Motor neuron (in vitro differentiated cells): ENCODE data around the gene ASTN2. TPM values are rescaled to one million over a fixed set of nuclear protein-coding genes. Genes with fewer than 3 reads are reported as not detected.

Experiments
- ATAC-seq, 8 experiments: fragments of 200-7000 bp; cut with Tn5 transposase; replicated peaks in 6 of 8; 2 replicates each; pipeline ENCODE4 v1.8.0; 2021; ENCODE audit warnings: mild to moderate bottlenecking in 8 of 8, moderate library complexity in 8 of 8
- H3K27ac ChIP-seq, 2 donors: fragments of 250-450 bp; sonication (Bioruptor Pico); 2 replicates each; pipeline ENCODE4 v1.9.0; 2021; ENCODE audit warnings: antibody characterized with exemption in 2 of 2, mild to moderate bottlenecking in 2 of 2, moderate library complexity in 1 of 2
- H3K4me1 ChIP-seq, 2 donors: fragments of 250-450 bp; sonication (Bioruptor Pico); replicated peaks in 1 of 2; 2 replicates each; pipeline ENCODE4 v1.6.1; 2021; ENCODE audit warnings: antibody characterized with exemption in 2 of 2, mild to moderate bottlenecking in 2 of 2, moderate library complexity in 1 of 2
- H3K4me3 ChIP-seq, 5 donors: fragments of 250-450 bp; sonication (Bioruptor Pico); 2 replicates each; pipeline ENCODE4 v1.9.0; 2021; ENCODE audit warnings: antibody characterized with exemption in 5 of 5, mild to moderate bottlenecking in 5 of 5, moderate library complexity in 4 of 5
- WGBS, 10 experiments: fragments of 450-650 bp; shearing (Covaris generic); methylation state at CpG; one replicate each; pipeline ENCODE4 v1.0.0; 2022; 5-methylcytosine and 5-hydroxymethylcytosine counted together
- in situ Hi-C, 9 experiments: fragments of 400-800 bp; cut with MboI; loops; one replicate each; pipeline ENCODE4 v1.15.0; 2021; ENCODE audit warnings: low sequenced_read_pairs in 9 of 9, low pct_unique_long_range_greater_than_20kb in 2 of 9; ENCODE audit not compliant: unreplicated experiment in 9 of 9
- total RNA-seq, 8 experiments: library from RNA; unstranded; fragments of 300-600 nt; gene quantifications; 2 replicates each; pipeline versions ENCODE4 v1.2.3 to v1.2.4, GENCODE V29; 2022

Gene ASTN2
- total RNA-seq, 8 experiments from 2014 or later = 13.6 to 54.6 (median 17.9) TPM

DNA sequence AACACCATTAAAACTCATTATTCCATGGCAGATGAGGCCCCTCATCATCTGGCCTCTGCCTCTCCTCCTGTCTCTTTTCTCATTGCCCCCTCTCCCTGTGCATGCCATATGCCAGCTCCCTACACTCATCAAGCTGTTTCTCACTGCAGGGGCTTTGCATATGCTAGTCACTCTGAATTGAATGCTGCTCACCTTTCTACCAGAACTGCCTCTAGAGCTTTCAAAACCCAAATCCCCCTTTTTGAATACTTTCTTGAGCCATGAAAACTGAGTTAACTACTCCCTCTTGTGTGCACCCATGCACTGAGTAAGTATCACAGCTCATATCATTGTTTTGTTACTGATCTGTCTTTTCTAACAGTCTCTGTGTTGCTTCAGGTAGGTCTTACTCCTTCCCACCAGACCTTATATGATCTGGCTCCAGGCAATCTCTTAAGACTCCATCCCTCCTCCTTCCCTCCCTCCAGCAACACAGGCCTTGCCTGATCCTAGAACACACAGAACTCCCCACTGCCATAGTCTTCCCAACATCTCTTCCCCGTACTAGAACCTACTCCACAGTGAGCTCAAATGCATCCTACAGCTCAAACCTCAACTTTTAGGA is 60.5 kb downstream of the ASTN2 start:
- WGBS, 10 experiments = 11 to 92% (median 60%) methylated on average over 1 of the region's 1 CpG; no CpG with 5 or more reads in 5 of the 10 experiments
- peak in 1 of 8 experiments; percentile 12 for ATAC-seq
- no peak overlapping the region for H3K27ac ChIP-seq
- peaks cover 4 to 11% of the 10 kb centered on the region in 2 donors for H3K4me1 ChIP-seq
- H3K4me3 ChIP-seq = no peak overlapping the region
- in situ Hi-C loops = no loop called here

DNA sequence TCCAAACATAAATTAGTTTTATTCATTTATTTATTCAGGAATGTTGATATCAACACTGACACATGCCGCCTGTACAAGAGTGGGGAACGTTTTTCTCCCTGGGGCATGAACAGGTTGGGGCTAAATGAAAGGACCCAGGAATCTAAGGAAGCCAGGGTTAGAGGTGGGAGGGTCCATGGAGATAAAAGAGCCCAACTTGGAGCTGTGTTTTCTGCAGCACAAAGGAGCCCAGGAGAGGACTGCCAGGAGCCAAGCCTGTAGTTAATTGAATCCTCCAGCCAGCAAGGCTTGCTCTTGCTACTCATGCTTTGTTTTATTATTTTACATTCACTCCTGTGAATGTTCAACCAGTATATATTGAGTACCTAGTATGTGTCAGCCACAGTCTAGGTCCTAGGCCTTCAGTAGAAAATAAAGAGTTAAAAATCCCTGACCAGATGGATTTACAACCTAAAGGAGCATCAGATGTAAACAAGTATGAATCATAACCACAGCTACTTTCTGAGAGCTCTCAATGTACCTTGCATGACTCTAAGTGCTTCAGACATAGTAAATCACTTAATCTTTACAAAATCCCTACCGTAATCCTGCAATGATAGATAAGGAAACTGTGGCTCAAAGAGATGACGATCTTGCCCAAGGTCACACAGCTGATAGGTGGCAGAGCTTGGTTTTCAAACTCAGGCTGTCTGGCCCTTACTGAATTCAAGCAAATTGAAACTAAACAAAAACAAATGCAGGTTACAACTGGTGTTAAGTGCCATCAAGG is 69.8 kb downstream of the ASTN2 start:
- in situ Hi-C loops = loop anchor here in 1 of 9 experiments (25.0 kb wide), 1 partner anchor 92 kb away; no protein-coding TSS in a partner anchor
- ATAC-seq = peak in 6 of 8 experiments; percentile 13 to 52 (median 34)
- peaks cover 4 to 22% of the 10 kb centered on the region in 2 donors for H3K4me1 ChIP-seq
- 8 to 80% (median 40%) methylated on average over 1 to 4 of the region's 4 CpGs; no CpG with 5 or more reads in 1 of the 10 experiments for WGBS, 10 experiments
- H3K4me3 ChIP-seq = no peak overlapping the region
- H3K27ac ChIP-seq = no peak overlapping the region

DNA sequence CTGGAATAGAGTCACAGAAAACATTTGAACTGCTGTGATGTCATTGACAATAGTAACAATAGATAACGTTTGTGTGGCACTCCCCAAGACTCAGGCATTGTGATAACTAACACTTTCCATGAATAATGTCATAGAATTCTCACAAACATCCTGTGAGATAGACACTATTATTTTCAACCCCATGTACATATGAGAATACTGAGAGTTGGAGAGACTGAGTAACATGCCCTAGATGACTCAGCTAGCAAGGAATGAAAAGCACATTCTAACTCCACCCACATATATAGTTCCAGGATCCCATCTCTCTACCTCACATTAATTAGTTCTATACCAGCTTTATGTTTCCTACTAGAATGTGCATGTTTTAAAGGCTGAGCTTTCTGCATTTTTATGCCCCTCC is 71.4 kb downstream of the ASTN2 start:
- peaks cover 10 to 23% of the 10 kb centered on the region in 2 donors for H3K4me1 ChIP-seq
- in situ Hi-C loops = loop anchor here in 1 of 9 experiments (25.0 kb wide), 1 partner anchor 94 kb away; no protein-coding TSS in a partner anchor
- ATAC-seq = peak in 3 of 8 experiments; percentile 71 to 90 (median 85)
- WGBS, 10 experiments = 0 to 89% (median 31%) methylated on average over 1 of the region's 1 CpG; no CpG with 5 or more reads in 2 of the 10 experiments
- no peak overlapping the region for H3K27ac ChIP-seq
- H3K4me3 ChIP-seq = no peak overlapping the region

DNA sequence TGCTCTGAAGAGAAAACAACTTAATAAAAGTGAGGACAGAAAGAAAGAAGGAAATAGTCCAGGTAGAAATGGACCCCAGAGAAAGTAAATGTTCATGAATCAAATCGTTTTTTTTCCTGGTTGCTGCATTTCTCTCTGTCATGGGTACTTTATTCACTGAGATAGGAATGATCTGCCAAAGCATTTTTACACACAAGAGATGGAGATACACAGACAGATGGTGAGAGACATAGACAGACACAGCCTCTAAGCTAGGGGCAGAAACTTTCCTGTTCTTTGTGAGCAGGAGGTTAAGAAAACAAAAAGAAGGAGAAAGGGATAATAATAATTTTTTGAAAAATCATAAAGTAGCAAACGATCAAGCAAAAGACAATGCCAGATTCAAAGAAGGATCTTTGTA is 73.7 kb downstream of the ASTN2 start:
- ATAC-seq = no peak
- Histone ChIP-seq H3K4me3 (no peak overlapping the region), H3K4me1 (peaks cover 11 to 28% of the 10 kb centered on the region in 2 donors), H3K27ac (no peak overlapping the region)
- 0 to 83% (median 35%) methylated on average over 1 to 2 of the region's 2 CpGs; no CpG with 5 or more reads in 1 of the 10 experiments for WGBS, 10 experiments
- in situ Hi-C loops = loop anchor here in 1 of 9 experiments (25.0 kb wide), 1 partner anchor 96 kb away; no protein-coding TSS in a partner anchor

DNA sequence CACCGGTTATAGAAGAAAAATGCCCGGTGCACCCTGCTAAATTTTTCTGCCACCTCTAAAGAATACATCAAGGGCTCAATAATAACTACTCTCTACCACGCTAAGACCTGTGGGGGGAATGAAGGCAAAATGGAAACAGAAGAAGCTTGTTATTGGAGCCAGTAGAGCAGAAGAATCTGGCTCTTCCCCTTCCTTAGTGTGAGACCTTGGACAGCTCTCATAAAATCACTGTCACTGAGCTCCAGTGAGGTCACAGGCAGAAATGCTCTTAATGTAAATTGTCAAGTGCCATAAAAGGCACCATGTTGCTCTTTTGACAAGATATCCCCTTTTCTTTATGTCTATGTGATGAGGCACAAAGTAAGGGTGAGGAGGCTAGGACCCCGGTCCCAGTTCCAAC is 74.4 kb downstream of the ASTN2 start:
- no peak overlapping the region for H3K4me3 ChIP-seq
- WGBS, 10 experiments = 8 to 100% (median 89%) methylated on average over 1 to 4 of the region's 4 CpGs; no CpG with 5 or more reads in 1 of the 10 experiments
- no peak for ATAC-seq
- peaks cover 18 to 35% of the 10 kb centered on the region in 2 donors for H3K4me1 ChIP-seq
- H3K27ac ChIP-seq = no peak overlapping the region
- in situ Hi-C loops = loop anchor here in 1 of 9 experiments (25.0 kb wide), 1 partner anchor 97 kb away; no protein-coding TSS in a partner anchor

DNA sequence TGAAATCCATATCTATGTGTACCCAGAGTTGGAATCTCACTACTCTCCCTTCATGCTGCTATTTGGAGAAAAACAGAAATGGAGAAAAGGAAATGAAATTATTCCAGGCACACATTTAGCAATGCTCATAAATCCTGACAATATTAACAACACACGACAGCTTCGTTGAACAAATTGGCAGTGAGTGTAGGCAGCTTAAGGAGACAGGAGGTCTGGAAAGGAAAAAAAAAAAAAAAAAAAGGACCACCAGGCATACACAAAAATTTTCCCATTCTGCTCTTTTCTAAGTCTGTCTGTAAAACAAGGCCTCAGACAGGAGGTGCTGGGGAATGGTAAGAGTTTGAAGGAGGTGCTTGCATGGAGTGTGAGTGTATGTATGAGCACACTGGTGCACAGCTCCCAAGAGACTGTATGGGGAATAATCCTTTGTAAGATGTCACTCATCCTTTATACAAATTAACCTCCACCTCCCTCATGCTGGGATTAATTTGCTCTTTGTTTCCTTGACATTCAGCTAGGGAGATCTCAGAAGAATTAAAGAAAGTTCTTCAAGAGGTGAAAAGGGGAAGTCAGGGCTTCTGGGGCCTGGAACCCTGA is 78.9 kb downstream of the ASTN2 start:
- Histone ChIP-seq H3K4me3 (no peak overlapping the region), H3K27ac (no peak overlapping the region), H3K4me1 (peaks cover 14 to 25% of the 10 kb centered on the region in 2 donors)
- WGBS, 10 experiments = 0 to 80% (median 46%) methylated on average over 1 to 2 of the region's 2 CpGs; no CpG with 5 or more reads in 1 of the 10 experiments
- peak in 5 of 8 experiments; percentile 32 to 71 (median 58) for ATAC-seq
- in situ Hi-C loops = loop anchor here in 1 of 9 experiments (25.0 kb wide), 1 partner anchor 101 kb away; no protein-coding TSS in a partner anchor

DNA sequence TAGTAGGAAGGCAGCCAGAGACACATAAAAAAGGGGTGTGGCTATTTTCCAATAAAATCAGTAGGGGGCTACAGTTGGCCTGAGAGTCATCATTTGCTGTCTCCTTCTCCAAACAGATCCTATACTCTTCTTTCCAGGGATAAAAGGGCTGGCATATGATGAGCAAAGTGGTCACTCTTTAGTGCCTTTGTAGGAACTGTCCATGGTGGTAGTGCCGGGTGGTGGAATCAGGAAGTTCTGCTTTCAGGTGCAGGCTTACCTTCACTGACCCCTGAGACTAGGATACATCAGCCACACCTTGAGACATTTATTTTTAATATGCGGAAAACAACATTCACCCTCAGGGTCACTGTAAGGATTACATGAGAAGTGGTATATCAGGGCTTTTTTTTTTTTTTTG is 80.8 kb downstream of the ASTN2 start:
- ATAC-seq = no peak
- H3K4me3 ChIP-seq = no peak overlapping the region
- WGBS, 10 experiments = 0 to 100% (median 83%) methylated on average over 1 to 2 of the region's 2 CpGs; no CpG with 5 or more reads in 3 of the 10 experiments
- in situ Hi-C loops = loop anchor here in 1 of 9 experiments (25.0 kb wide), 1 partner anchor 103 kb away; no protein-coding TSS in a partner anchor
- H3K4me1 ChIP-seq = peaks cover 10 to 16% of the 10 kb centered on the region in 2 donors
- H3K27ac ChIP-seq = no peak overlapping the region

DNA sequence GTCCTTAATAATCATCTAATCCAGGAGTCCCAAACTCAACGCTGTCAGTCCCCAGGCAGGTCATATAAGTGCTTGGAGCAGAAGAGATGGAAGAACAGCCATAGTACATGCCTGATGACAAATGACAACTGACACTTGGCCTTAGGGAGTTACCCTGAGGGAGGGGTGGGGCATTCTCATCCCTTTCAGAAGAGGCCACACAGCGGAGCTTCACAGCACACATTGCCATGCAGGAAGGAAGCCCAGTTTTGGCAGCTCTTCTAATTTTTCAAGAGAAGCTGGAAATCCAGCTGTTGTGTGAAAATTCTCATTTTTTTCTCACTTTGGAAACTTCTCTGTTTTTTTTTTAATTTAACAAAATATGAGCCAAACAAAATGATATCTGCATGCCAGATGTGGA is 89.0 kb downstream of the ASTN2 start:
- H3K27ac ChIP-seq = no peak overlapping the region
- H3K4me3 ChIP-seq = no peak overlapping the region
- in situ Hi-C loops = loop anchor here in 1 of 9 experiments (25.0 kb wide), 1 partner anchor 111 kb away; no protein-coding TSS in a partner anchor
- H3K4me1 ChIP-seq = peaks cover 14 to 16% of the 10 kb centered on the region in 2 donors
- WGBS, 10 experiments = 6 to 93% (median 60%) methylated on average over 1 to 2 of the region's 2 CpGs; no CpG with 5 or more reads in 6 of the 10 experiments
- peak in 6 of 8 experiments; percentile 37 to 75 (median 54) for ATAC-seq

DNA sequence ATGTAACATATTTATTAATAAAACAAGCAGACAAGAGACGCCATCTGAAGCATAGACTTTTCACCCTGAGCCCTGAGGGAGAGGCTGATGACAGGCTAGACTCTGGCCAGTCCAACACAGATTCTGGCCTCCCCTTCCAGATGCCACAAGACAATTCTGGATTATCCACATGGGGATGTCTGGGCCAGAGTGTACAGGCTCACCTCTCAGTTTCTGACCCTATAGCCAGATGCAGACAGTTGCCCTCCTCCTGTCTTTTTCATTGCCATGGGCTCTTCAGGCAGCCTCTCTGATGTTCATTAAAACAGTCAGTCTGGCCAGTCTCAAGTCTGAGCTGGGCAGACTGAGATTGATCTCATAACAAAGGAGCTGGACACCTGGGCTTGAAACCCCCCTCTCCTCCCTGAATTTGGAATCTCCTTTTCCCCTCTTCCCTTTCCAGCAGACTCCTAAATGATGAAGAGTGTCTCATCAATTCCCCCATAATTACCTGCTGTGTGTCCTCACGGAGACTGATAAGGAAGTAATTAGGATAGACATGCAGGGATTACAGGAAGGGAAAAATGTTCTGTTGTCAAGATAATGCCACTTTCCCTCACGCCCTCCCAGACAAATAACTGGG is 89.6 kb downstream of the ASTN2 start:
- 0 to 100% (median 60%) methylated on average over 1 to 3 of the region's 3 CpGs; no CpG with 5 or more reads in 2 of the 10 experiments for whole genome bisulfite sequencing, 10 experiments
- in situ Hi-C loops = loop anchor here in 1 of 9 experiments (25.0 kb wide), 1 partner anchor 112 kb away; no protein-coding TSS in a partner anchor
- peak in 3 of 8 experiments; percentile 4 to 26 (median 21) for ATAC-seq
- H3K4me3 ChIP-seq = no peak overlapping the region
- H3K27ac ChIP-seq = no peak overlapping the region
- peaks cover 14 to 16% of the 10 kb centered on the region in 2 donors for H3K4me1 ChIP-seq

DNA sequence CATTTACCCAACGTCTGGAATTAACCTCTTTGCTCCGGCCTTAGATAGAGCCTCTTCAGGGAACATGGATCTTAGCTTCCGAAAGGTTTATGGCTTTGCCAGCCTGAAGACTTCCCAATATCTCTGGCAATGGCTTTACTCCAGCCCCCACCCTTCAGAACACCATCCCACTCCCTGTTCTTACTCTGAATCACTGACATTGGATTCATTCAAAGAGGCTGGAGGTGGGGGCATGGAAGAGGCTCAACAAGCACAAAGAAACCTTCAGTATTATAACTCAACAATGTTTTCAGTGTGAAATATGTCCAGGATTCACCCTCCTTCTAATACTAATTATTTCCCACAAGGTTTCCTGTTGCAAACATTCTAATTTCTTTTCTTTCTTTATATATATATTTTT is 91.5 kb downstream of the ASTN2 start:
- in situ Hi-C loops = no loop called here
- Histone ChIP-seq H3K4me1 (peaks cover 14 to 16% of the 10 kb centered on the region in 2 donors), H3K4me3 (no peak overlapping the region), H3K27ac (no peak overlapping the region)
- ATAC-seq = no peak
- 0 to 33% (median 13%) methylated on average over 1 to 3 of the region's 3 CpGs; no CpG with 5 or more reads in 3 of the 10 experiments for WGBS, 10 experiments

DNA sequence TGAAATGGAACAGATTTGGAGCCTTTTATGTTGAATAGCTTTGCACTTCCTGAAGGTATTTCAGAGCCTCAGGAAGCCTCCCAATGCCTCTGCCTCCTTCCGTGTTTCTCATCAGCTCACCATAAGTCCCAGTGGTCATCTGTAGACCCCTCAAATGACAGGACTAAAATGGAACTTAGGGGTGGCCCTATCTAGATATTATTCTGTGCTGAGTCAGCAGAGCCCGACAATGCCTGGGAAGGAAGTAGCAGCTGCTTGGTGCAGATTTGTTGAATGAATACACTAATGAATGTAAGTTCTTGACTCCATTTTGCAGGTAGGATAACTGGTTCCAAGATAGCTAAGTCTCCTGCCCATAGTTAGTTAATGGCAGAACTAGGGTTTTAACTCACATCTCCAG is 97.7 kb downstream of the ASTN2 start:
- Histone ChIP-seq H3K4me3 (no peak overlapping the region), H3K4me1 (peaks cover 8 to 12% of the 10 kb centered on the region in 2 donors), H3K27ac (no peak overlapping the region)
- in situ Hi-C loops = no loop called here
- no peak for ATAC-seq
- 0 to 100% (median 44%) methylated on average over 1 to 2 of the region's 2 CpGs; no CpG with 5 or more reads in 3 of the 10 experiments for whole genome bisulfite sequencing, 10 experiments

DNA sequence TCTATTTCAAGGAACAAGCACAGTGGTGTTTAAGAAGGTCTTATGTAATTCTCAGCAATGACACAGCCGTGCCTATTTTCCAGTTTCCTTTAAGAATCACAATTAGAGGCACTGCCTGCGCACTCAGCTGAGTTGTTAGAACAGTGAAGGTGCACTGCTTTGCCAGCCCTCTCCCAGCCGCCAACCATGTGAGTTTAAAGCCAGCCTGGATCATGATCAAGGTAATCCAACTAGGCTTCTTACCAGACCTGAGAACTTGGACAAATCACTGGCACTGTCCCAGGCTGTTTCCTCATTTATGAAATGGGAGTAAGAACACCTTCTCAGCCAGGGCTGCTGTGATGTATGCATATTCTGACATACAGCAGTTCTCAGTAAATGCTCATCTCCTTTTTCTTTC is 99.6 kb downstream of the ASTN2 start:
- Histone ChIP-seq H3K4me3 (no peak overlapping the region), H3K27ac (no peak overlapping the region), H3K4me1 (peaks cover 8 to 12% of the 10 kb centered on the region in 2 donors)
- WGBS, 10 experiments = 0 to 94% (median 83%) methylated on average over 1 to 3 of the region's 3 CpGs; no CpG with 5 or more reads in 1 of the 10 experiments
- ATAC-seq = no peak
- in situ Hi-C loops = no loop called here
